HG03045 (cell line): ENCODE data around the gene CDC45.
"Not testable (repeated sequence)": the region's sequence is repeated elsewhere in the genome, so short reads cannot be mapped to it uniquely, and the experiment has no call there.

Experiments used
- ATAC-seq: cut with Tn5 transposase; IDR thresholded peaks from one replicate; pipeline ENCODE4 v1.9.1; 2021; ENCODE audit warnings: mild to moderate bottlenecking, moderate library complexity; ENCODE audit not compliant: unreplicated experiment

CDC45 gene

DNA sequence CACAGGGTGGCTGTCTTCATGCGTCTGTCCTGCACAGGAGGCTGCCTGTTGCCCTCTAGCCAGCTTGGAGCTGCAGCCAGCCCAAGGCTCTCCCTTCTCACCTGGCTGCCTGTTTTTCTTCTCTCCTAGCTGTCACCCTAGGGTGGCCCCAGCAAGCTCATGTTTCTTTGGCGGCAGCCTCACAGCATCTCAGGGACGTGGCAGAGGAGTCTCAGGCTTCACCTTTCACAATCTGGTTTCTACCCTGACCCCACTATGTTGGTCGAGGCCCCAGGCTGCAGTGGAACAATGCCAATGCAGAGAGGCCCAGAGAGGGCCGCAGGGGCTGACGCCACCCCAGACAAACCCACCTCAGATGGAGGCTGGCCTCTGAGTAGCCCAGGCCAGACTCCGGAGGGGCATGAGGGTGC, 47.0 kb downstream of the CDC45 start:
- no peak for ATAC-seq

DNA sequence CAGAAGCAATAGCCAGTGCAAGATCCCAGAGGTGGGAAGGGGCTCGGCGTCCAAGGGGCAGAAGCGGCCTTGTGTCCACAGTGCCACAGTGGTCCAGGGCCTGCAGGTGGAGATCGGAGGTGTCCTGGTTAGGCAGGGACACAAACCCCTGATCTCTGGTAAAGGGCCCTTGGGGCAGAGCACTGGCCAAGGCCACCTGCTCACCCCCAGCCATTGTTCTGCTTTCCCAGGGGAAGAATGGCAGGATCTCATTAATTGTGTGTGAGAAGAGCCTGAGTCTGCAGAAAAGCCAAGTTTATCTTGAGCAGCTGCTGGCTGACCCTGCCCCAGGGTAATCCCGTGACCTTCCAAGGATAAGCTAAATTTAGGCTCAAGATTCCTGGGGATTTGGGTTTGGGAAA, 47.6 kb downstream of the CDC45 start:
- ATAC-seq: no peak

- ATAC-seq: no peak
Measured at GRCh38 chr22:19527861-19528417, 48.2 kb downstream of the CDC45 start.

DNA sequence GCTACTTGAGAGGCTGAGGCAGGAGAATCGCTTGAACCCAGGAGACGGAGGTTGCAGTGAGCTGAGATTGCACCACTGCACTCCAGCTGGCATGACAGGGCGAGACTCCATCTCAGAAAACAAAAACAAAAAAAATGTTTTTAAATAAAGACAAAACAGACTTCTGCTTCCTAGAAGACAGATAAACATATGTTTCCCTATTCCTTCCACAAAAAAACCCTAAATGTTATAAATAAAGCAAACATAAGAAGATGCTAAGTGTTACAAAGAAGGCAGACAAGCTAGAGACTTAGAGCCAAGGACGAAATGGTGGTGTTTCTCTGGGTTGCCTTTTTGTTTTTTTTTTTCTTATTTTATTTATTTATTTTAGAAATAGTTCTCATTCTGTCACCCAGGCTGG, 50.1 kb downstream of the CDC45 start:
- no peak for ATAC-seq

- no peak for ATAC-seq
Measured at GRCh38 chr22:19530751-19531150, 51.0 kb downstream of the CDC45 start.

DNA sequence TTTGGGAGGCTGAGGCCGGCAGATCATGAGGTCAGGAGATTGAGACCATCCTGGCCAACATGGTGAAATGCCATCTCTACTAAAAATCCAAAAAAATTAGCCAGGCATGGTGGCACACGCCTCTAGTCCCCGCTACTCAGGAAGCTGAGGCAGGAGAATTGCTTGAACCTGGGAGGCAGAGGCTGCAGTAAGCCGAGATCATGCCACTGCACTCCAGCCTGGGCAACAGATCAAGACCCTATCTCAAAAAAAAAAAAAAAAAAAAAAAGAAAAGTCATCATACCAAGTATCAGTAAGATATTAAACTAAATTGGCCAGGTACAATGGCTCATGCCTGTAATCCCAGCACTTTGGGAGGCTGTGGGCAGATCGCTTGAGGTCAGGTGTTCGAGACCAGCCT, 51.6 kb downstream of the CDC45 start:
- not testable (repeated sequence) for ATAC-seq

DNA sequence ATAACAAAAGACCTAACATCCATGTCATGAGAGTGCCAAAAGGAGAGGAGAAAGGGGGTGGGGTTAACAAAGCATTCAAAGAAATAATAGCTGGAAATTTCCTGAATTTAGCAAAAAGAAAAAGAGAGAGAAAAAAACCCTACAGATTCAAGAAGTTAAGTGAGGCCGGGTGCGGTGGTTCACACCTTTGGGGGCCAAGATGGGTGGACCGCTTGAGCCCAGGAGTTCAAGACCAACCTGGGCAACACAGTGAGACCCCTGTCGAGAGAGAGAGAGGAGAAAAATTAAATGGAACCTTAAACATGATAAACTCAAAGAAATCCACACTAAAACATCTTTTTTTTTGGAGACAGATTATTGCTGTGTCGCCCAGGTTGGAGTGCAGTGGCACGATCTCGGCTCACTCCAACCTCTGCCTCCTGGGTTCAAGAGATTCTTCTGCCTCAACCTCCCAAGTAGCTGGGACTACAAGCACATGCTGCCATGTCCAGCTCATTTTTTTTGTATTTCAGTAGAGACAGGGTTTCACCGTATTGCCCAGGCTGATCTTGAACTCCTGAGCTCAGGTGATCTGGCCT, 53.4 kb downstream of the CDC45 start:
- no peak for ATAC-seq

DNA sequence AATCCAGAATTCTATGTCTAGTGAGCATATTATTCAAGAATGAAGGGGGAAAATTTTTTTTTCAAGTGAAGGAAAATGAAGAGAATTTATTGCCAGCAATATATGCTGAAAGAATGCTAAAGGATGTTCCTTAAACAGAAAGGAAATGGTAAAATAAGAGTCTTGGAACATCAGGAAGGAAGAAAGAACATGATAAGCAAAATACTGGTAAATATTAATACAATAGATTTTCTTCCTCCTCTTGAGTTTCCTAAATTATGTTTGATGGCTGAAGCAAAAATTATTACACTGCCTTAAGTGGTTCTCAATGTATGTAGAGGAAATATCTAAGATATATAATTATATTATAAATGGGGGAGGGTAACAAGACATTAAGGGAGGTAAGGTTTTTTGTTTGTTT, 54.1 kb downstream of the CDC45 start:
- ATAC-seq: no peak

- no peak for ATAC-seq
Measured at GRCh38 chr22:19535001-19535400, 55.3 kb downstream of the CDC45 start.

GRCh38 chr22:19536564-19536963, 56.8 kb downstream of the CDC45 start:
- no peak for ATAC-seq

GRCh38 chr22:19537941-19538488, 58.3 kb downstream of the CDC45 start:
- ATAC-seq: no peak

DNA sequence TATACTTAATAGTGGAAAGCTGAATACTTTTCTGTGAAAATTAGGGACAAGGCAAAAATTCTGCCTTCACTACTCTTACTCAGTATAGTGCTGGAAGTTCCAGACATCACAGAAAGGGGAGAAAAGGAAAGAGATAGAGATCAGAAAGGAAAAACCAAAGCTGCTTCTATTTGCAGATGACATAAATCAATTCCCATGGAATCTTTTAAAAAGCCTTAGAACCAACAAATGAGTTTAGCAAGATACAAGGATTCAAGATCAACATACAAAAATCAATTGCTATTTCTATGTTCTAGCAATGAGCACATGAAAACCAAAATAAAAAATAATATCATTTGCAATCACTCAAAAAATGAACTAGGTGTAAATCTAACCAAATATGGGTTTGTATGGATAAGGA, 60.7 kb downstream of the CDC45 start:
- no peak for ATAC-seq

GRCh38 chr22:19543970-19544708, 64.4 kb downstream of the CDC45 start:
- ATAC-seq: no peak

- ATAC-seq: no peak
Measured at GRCh38 chr22:19545935-19546207, 66.2 kb downstream of the CDC45 start.

GRCh38 chr22:19546680-19547079, 67.0 kb downstream of the CDC45 start:
- no peak for ATAC-seq

GRCh38 chr22:19547620-19548019, 67.9 kb downstream of the CDC45 start:
- no peak for ATAC-seq

DNA sequence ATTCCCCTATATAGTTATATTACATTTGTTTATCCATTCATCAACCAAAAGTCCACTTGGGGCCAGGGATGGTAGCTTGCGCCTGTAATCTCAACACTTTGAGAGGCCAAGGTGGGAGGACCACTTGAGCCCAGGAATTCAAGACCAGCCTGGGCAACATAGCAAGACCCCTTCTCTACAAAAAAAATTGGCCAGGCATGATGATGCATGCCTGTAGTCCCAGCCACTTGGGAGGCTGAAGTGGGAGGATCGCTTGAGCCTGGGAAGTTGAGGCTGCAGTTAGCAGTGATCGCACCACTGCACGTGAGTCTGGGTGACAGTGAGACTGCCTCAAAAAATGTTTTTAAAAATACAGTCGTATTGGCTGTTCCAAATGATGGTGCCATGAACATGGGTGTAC, 68.7 kb downstream of the CDC45 start:
- not testable (repeated sequence) for ATAC-seq

DNA sequence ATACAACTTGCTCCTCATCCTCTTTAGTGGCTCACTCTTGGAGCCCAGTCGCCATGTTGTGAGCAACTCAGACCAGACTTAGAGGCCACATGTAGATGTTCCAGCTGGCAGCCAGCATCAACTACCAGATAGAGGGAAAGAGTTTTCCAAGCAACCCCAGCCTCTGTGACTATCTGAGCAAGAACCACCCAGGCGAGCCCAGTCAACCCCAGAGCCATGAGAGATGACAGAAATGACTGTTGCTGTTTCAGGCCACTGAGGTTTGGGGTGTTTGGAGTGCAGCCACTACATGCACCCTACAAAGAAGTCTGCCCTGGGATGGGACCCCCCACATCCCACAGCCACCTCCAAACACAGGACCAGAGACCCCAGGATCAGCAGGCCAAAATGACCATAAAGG, 69.2 kb downstream of the CDC45 start:
- no peak for ATAC-seq

- no peak for ATAC-seq
Measured at GRCh38 chr22:19549428-19549827, 69.7 kb downstream of the CDC45 start.

GRCh38 chr22:19550382-19550781, 70.7 kb downstream of the CDC45 start:
- ATAC-seq: no peak

DNA sequence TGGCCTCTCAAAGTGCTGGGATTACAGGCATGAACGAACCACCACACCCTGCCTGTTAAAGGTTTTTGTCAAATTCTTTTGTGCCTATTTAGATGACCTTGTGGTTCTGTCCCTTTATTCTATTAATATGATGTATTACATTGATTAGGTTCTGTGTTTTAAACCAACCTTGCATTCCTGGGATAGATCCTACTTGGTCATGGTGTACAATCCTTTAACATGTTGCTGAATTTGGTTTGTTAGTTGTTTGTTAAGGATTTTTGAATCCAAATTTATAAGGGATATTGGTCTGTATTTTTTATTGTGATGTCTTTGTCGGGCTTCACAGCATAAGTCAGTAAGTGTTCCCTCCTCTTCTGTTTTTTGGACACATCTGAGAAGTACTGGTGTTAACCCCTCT, 73.5 kb downstream of the CDC45 start:
- ATAC-seq: no peak

DNA sequence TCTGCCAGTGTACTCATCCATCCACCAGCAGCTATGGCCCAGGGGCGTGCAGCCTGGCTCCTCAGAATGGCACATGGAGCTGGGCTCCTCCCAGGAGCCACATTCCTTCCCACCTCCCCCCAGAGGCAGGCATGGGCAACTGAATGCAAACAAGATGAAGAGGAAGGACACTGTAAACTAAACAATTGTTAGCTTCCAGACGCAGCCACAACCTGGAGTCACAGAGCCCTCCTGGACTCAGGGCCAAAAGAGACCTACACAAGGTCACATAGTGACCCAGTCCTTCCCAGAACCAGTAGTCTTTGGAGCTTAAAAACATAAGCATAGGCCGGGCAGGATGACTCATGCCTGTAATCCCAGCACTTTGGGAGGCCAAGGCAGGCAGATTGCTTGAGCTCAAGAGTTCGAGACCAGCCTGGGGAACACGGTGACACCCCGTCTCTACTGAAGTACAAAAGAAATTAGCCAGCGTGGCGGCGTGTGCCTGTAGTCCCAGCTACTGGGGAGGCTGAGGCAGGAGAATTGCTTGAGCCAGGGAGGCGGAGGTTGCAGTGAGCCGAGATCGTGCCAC, 75.2 kb downstream of the CDC45 start:
- ATAC-seq: no peak
